ENCODE results near the gene KEAP1. TPM values are rescaled to one million over a fixed set of nuclear protein-coding genes. Genes with fewer than 3 reads are reported as not detected.
A peak's percentile ranks its signal among the peaks of the same experiment; 100 is the strongest.

Gene KEAP1
- total and polyA plus RNA-seq, 2 of the 8 experiments (the other 6 are each of a cell fraction or from before 2014, with no cell fraction given), result 80.6 to 106 TPM

DNA sequence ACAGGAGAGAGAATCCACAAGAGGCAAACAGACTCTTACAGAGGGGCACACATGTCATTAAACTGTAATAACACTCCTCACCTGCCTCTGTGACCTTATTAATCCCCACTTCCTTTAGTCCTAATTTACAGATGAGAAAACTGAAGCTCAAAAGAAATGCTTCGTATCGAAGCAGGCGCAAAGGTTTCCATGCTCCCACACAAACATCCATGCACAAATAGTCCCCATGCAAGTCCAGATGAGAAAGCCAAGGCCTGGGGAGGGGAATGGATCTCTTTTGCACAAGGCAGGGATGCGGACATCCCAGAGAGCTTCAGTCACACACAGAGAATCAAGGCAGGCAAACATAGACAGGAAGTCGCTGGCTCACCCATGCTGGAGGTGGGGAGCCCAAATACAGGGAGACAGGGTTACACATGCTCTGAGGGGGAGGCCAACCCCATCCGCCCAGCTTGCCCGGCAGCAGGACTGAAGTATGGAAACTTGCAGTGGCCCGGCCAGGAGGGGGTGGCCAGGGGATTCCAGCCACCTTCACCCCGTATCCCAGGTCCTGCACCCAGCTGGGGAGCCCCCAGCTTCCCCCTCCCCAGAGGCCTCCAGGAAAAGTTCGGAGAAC, 13.6 kb upstream of the KEAP1 start (continued):
- TF ChIP-seq EP300 (IDR thresholded peaks at IDR 0.05; ENCODE audit: borderline replicate concordance in 1 of 2, low read depth in 2 of 2, low read length in 2 of 2) (no peak), SP1 (IDR thresholded peaks at IDR 0.05; ENCODE audit: low read depth, low read length) (no peak), SIX5 (IDR thresholded peaks at IDR 0.05; ENCODE audit: low read depth, low read length) (no peak), CTBP2 (IDR thresholded peaks at IDR 0.05; ENCODE audit: borderline replicate concordance, insufficient read depth, insufficient read length, low read length) (no peak)
- TF ChIP-seq, protein P1, sequence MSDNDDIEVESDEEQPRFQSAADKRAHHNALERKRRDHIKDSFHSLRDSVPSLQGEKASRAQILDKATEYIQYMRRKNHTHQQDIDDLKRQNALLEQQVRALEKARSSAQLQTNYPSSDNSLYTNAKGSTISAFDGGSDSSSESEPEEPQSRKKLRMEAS (IDR thresholded peaks at IDR 0.05), result 0 out of 2 replicates have a peak, but pooled peaks have one; percentile 11

Data from H1 (cell line).